Activated naive CD4-positive, alpha-beta T cell treated with anti-CD3 and anti-CD28 coated beads for 36 hours (primary cell): ENCODE data around the gene C2CD3. TPM values are rescaled to one million over a fixed set of nuclear protein-coding genes. Genes with fewer than 3 reads are reported as not detected.
A peak's percentile ranks its signal among the peaks of the same experiment; 100 is the strongest.

Experiments used
- CTCF ChIA-PET: fragments of 350-600 bp; sonication (Branson Sonifier 250); formaldehyde crosslinking; loops from one replicate; lab custom pipeline; 2021; ENCODE audit warnings: antibody characterized with exemption; lab: Charles Lee
- DNase-seq: peaks from one replicate; pipeline ENCODE4 v3.0.0-alpha.2; 2020
- H3K27ac Mint-ChIP-seq: one replicate; pipeline ENCODE4 v1.8.0; 2021; ENCODE audit warnings: mild to moderate bottlenecking, mixed read lengths
- H3K27me3 Mint-ChIP-seq: one replicate; pipeline ENCODE4 v1.8.0; 2021; ENCODE audit warnings: low read depth, mixed read lengths
- H3K36me3 Mint-ChIP-seq: one replicate; pipeline ENCODE4 v1.8.0; 2021; ENCODE audit warnings: low read depth, mixed read lengths
- H3K4me1 Mint-ChIP-seq: one replicate; pipeline ENCODE4 v1.8.0; 2021; ENCODE audit warnings: low read depth, mixed read lengths
- H3K4me3 Mint-ChIP-seq: one replicate; pipeline ENCODE4 v1.8.0; 2021; ENCODE audit warnings: mild to moderate bottlenecking, moderate library complexity, mixed read lengths
- H3K9me3 Mint-ChIP-seq: one replicate; pipeline ENCODE4 v1.8.0; 2021; ENCODE audit warnings: mixed read lengths
- intact Hi-C: fragments of 100-400 bp; cut with micrococcal nuclease; formaldehyde crosslinking; loops from one replicate; pipeline ENCODE4 v1.15.1; 2023
- total RNA-seq, 2 experiments: library from RNA; stranded (reverse); gene quantifications; one replicate each; pipeline ENCODE4 v1.2.3, GENCODE V29; 2021

Gene C2CD3
- total RNA-seq, 2 experiments from 2014 or later: 21.3 to 23.1 TPM

DNA sequence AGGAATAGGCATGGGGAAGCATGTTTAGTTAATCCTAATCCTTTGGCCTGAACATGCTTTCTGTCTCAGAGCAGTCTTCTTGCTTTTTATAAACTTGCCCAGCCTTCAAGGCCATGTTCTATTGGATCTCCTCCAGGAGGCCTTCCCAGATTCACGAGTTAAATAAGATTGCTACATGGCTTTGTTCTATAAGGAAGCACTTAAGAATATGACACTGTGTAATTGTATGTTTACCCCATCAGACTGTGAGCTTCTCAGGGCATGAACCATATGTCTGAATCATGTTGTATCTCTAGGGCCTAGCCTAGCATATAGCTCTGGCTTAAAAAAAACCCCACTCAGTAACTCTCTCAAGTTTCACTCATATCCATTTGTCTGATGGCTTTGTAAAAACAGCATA is 135.5 kb downstream of the C2CD3 start:
- Mint-ChIP-seq H3K27ac (no peak overlapping the region), H3K36me3 (peaks cover 16% of the 10 kb centered on the region), H3K4me1 (peaks cover 13% of the 10 kb centered on the region), H3K9me3 (no peaks in the 10 kb centered on the region), H3K4me3 (no peak overlapping the region), H3K27me3 (no peaks in the 10 kb centered on the region)
- intact Hi-C loops: no loop called here
- no peak for DNase-seq
- CTCF ChIA-PET: interaction anchor here (0.7 to 1.1 kb wide), 2 partner anchors 71 to 240 kb away, joined by 3 read pairs; no protein-coding TSS in a partner anchor

DNA sequence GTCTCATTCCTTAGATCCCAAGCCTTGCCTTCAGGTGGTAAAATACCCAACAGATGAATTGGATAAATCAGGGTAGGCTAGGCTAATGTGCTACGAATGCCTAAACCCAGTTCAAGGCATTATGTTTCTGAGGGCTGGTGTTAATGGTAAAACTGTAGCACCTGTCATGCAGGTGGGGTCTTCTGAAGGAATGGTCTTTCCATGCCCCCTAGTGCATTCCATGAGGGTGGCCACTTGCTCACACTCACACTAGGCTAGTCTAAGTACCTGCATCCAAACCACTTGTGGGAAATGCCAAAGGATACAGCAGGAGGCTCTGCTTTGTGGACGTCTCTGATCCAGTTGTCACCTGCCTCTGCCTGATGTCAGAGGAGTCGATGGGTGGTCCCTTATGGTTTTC is 137.8 kb downstream of the C2CD3 start:
- H3K36me3 Mint-ChIP-seq: peaks cover 14% of the 10 kb centered on the region
- intact Hi-C loops: loop anchor here (1.0 kb wide), 1 partner anchor 69 kb away; no protein-coding TSS in a partner anchor
- CTCF ChIA-PET: interaction anchor here (0.7 to 1.5 kb wide), 2 partner anchors 14 to 69 kb away, joined by 3 read pairs; no protein-coding TSS in a partner anchor

DNA sequence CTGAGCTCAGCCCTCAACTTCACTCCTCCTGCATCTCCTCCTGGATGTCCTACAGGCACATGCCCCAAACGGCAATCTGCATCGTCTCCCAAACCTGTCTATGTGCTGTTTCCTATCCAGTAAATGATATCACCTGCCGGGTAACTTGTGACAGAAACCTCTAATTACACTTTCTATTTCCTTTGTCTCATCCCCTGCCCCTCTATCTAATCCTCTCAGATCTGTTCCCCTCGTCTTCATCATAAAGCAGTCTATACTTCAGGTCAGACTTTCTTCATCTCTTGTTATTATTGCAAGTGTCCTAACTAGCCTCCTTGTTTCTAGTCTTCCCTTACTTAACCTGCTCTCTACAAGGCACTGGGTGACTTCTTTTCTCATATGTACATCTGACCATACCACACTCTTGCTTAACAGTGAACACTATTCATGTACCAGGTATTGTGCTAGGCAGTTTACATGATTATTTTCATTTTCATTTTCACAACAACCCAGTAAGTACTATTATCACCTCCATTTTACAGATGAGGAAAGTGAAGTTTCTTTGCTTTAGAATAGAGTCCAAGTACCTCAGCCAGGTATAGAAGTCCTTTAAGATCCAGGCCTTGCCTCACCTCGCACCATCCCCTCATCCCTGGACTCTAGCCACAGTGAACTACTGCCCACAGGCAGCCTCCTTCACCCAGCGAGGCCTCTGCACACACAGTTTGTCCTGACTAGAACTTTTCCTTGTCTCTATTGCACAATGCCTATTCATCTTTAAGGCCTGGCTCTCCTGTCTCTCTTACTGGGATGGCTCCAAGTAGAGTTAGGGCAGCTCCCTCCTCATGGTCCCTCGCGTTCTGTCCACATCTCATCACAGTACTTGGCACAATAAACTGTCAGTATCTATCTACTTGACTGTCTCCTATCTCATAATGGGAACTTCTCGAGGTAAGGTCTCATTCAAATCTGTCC is 139.8 kb downstream of the C2CD3 start:
- Mint-ChIP-seq H3K9me3 (no peaks in the 10 kb centered on the region), H3K4me1 (peaks cover 21% of the 10 kb centered on the region), H3K27ac (peak overlapping the region; percentile 28), H3K36me3 (peaks cover 15% of the 10 kb centered on the region), H3K27me3 (no peaks in the 10 kb centered on the region), H3K4me3 (peak overlapping the region; percentile 1)
- no peak for DNase-seq
- CTCF ChIA-PET: interaction anchor here (0.7 to 1.5 kb wide), 3 partner anchors 12 to 67 kb away, joined by 3 to 4 read pairs (median 3); no protein-coding TSS in a partner anchor
- intact Hi-C loops: no loop called here

More for the DNA sequence above, 137.8 kb downstream of the C2CD3 start:
- Mint-ChIP-seq H3K27me3 (no peaks in the 10 kb centered on the region), H3K4me3 (no peak overlapping the region), H3K9me3 (no peaks in the 10 kb centered on the region), H3K4me1 (peaks cover 14% of the 10 kb centered on the region), H3K27ac (no peak overlapping the region)
- DNase-seq: no peak

DNA sequence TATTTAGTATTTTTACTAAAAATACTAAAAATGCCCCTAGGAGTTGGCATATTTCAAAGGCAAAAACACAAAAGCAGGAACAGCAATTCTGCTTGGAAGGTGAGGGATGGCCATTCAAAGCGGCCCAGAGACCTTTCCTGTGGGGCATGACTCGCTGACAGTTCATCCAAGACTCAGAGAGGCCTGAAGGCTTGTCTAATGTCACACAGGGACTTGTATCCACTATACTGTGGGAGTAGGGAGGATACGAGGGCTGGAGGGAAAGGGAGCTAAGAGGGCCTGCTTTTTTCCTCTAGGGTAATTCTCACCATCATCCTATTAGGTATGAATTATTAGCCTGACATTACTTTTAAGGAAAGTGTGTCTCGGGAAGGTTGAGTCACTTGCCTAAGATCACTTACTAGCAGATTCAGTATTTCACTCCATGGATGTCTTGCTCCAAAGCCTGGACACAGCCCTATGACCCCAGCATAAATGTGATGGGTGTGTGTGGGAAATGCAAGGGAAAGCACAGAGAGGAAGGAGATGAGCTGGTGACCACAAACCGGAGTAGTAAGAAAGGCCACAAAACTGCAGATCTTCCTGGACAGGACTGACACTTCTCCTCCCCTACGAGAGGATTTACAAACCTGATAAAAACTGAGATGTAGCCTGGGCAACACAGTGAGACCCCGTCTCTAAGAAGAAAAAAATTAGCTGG is 145.2 kb downstream of the C2CD3 start:
- Mint-ChIP-seq H3K4me1 (peaks cover 19% of the 10 kb centered on the region), H3K9me3 (no peaks in the 10 kb centered on the region), H3K27ac (no peak overlapping the region), H3K27me3 (no peaks in the 10 kb centered on the region), H3K36me3 (peaks cover 13% of the 10 kb centered on the region), H3K4me3 (no peak overlapping the region)
- CTCF ChIA-PET: no interaction called here
- no peak for DNase-seq
- intact Hi-C loops: no loop called here

DNA sequence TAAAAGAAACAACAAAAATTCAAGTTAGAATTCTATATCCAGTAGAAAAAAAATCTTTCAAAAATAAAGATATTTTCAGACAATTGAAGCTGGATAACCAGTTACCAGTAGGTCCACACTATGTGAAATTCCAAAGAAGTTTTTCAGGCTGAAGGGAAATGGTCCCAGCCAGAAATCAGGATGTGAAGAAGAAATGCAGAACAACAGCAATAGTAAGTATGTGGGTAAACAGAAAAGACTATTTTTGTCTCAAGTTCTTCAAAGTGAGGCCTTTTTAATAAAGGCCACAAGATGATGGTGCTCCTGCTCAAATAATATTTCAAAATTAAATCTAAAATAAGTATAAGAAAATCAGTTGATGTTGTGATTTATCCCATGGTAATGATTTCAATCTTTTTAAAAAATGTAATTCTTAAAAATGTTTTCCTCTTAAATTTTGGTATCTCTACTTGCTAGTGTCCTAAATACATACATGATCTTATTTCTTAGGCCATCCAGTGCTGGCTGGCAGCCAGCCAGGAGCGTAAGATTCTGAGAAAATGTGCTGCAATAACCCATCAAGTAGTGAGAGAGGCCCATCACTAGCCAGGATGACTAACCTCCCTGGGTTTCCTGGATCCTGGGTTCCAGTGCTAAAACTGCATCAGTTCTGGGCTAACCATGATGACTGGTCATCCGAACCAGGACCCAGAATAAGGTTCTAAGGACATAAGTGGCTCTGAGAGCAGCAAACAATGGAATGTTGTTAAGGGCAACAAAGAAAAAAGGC is 146.4 kb downstream of the C2CD3 start:
- H3K4me3 Mint-ChIP-seq: no peak overlapping the region
- H3K27me3 Mint-ChIP-seq: no peaks in the 10 kb centered on the region
- CTCF ChIA-PET: no interaction called here
- peak; percentile 39 for DNase-seq
- H3K36me3 Mint-ChIP-seq: peaks cover 11% of the 10 kb centered on the region
- intact Hi-C loops: no loop called here
- no peak overlapping the region for H3K27ac Mint-ChIP-seq
- H3K9me3 Mint-ChIP-seq: no peaks in the 10 kb centered on the region
- peaks cover 15% of the 10 kb centered on the region for H3K4me1 Mint-ChIP-seq

DNA sequence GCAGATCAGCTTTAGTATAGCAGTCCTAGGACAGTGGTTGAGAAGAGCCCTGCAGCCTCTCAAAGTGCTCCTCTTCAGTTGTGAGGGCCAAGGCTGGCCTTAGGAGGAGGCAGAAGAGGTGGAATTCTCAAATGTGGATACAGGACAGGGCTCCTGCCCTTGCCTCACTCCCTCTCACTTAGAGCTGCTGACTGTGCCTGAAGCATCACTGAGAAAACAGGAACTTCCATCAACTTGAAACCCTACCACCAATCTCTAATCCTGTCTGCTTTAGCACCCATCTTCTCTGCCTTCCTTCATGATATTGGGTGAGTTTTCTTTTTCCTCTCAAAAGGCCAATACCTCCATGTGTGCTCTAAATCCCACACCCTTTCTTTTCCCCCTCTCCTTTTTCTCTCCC is 147.5 kb downstream of the C2CD3 start:
- CTCF ChIA-PET: no interaction called here
- H3K9me3 Mint-ChIP-seq: no peaks in the 10 kb centered on the region
- peaks cover 8% of the 10 kb centered on the region for H3K36me3 Mint-ChIP-seq
- no peak overlapping the region for H3K27ac Mint-ChIP-seq
- no peak for DNase-seq
- intact Hi-C loops: no loop called here
- H3K4me1 Mint-ChIP-seq: peaks cover 19% of the 10 kb centered on the region
- H3K4me3 Mint-ChIP-seq: no peak overlapping the region
- no peaks in the 10 kb centered on the region for H3K27me3 Mint-ChIP-seq

DNA sequence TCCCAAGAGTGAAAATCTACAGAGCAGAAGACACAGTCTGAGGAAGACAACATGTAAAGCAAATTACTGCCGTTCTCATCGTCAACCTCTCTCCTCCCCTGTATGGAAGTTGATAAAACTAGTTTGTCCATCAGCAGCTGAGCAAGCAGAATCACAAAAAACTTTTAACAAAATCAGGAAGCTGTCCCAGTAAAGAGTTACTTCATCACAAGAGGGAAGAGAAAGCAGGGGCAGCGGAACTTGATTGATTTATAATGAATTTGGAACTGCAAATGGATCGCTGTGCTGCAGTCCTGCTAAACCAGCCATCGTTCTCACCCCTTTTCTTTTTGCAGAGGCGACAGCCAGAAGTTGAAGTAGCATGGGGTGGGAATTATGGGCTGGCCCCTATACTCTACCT is 148.3 kb downstream of the C2CD3 start:
- intact Hi-C loops: no loop called here
- Mint-ChIP-seq H3K36me3 (peaks cover 12% of the 10 kb centered on the region), H3K4me3 (no peak overlapping the region), H3K27me3 (no peaks in the 10 kb centered on the region), H3K27ac (no peak overlapping the region), H3K4me1 (peaks cover 19% of the 10 kb centered on the region), H3K9me3 (no peaks in the 10 kb centered on the region)
- CTCF ChIA-PET: no interaction called here
- DNase-seq: no peak

DNA sequence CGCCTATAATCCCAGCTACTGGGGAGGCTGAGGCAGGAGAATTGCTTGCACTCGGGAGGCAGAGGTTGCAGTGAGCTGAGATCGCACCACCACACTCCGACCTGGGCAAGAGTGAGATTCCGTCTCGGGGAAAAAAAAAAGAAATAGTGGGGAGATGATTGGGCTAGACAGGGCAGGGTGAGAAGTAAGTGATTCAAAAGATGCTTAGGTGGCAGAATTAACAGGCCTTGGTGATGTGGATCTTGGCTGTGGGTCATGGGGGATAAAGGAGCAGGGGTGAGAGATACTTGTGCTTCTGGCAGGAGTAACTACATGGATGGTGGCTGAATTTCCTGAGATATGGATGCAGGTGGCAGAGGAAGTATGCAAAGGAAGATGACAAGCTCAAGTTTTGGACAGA is 148.8 kb downstream of the C2CD3 start:
- Mint-ChIP-seq H3K27me3 (no peaks in the 10 kb centered on the region), H3K4me1 (peaks cover 19% of the 10 kb centered on the region), H3K4me3 (no peak overlapping the region), H3K36me3 (peaks cover 17% of the 10 kb centered on the region), H3K9me3 (no peaks in the 10 kb centered on the region), H3K27ac (no peak overlapping the region)
- CTCF ChIA-PET: no interaction called here
- intact Hi-C loops: no loop called here
- DNase-seq: no peak

DNA sequence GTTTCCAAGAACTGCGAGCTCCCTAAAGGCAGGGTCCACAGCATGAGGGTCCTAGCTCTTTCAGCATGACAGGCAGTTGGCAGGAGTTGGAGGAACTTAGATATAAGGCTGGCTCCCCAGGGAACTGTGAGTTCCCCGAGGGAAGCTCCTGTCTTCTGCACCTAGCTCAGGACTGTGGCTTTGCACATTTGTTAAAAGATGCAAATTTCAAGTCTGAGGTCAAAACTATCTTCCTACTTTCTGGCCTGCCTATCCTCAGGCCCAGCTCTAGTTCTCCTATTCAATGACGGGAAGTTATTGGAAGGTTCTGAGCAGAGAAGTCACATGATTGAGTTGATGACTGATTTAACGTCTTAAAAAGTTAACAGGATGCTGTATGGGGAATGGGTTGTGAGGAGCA is 150.3 kb downstream of the C2CD3 start:
- CTCF ChIA-PET: interaction anchor here (0.7 to 1.2 kb wide), 2 partner anchors 10 to 56 kb away, joined by 3 to 5 read pairs; no protein-coding TSS in a partner anchor
- H3K36me3 Mint-ChIP-seq: peaks cover 10% of the 10 kb centered on the region
- no peak overlapping the region for H3K4me3 Mint-ChIP-seq
- DNase-seq: no peak
- H3K4me1 Mint-ChIP-seq: peaks cover 17% of the 10 kb centered on the region
- intact Hi-C loops: no loop called here
- no peak overlapping the region for H3K27ac Mint-ChIP-seq
- no peaks in the 10 kb centered on the region for H3K9me3 Mint-ChIP-seq
- no peaks in the 10 kb centered on the region for H3K27me3 Mint-ChIP-seq

DNA sequence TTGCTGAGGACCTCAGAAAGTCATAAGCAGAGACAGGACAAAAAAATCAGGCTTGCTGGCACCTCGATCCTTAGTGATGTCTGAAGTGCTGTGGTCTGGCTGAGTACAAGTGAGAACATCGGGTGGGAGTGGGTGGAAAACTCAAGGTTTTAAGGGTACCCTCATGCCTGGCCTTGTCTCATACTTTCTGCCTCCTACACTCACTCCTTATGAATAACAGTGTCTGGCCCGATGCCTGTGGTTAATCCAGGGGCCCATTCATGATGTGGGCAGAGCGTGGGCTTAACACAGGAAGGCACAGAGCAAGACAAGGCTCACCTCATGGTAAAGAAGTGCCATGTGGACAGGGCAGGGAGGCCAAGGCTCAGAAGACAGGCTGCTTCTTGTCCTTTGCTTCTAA is 150.9 kb downstream of the C2CD3 start:
- intact Hi-C loops: loop anchor here (1.0 kb wide), 1 partner anchor 9 kb away; no protein-coding TSS in a partner anchor
- DNase-seq: peak; percentile 56
- Mint-ChIP-seq H3K27me3 (no peaks in the 10 kb centered on the region), H3K27ac (no peak overlapping the region), H3K36me3 (peaks cover 10% of the 10 kb centered on the region), H3K9me3 (no peaks in the 10 kb centered on the region), H3K4me3 (no peak overlapping the region), H3K4me1 (peaks cover 21% of the 10 kb centered on the region)
- CTCF ChIA-PET: interaction anchor here (1.2 to 1.6 kb wide), 3 partner anchors 9 to 55 kb away, joined by 4 to 7 read pairs (median 5); no protein-coding TSS in a partner anchor

DNA sequence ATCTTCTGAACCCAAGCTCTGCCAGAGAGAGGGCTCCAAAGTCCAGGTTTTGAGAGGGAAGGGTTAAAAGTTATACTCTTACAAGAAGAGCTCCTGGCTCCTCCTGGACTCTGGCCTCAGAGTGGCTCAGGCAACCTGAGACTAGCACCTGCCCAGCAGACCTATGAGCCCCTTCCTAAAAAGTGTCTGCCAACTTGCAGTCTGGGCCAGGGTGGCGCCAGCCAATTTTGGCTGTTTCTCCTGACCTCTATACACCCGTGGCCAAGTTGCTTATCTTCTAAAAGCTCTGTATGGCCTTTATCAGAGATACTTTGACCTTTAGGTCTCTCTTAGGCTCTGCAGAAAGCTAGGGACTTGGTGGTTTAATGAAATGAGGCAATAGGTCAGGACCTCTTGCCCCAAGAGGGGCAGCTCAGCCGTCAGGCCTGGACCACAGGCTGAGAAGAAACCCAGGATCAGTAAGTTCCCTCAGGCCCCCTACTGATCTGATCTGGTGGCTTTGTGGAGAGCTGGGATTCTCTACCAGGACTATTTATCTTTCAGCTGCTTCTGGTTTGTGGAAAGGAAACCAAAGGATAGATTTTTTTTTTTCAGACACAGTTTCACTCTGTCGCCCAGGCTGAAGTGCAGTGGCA is 151.6 kb downstream of the C2CD3 start:
- intact Hi-C loops: loop anchor here (1.0 kb wide), 1 partner anchor 8 kb away; no protein-coding TSS in a partner anchor
- Mint-ChIP-seq H3K4me1 (peaks cover 25% of the 10 kb centered on the region), H3K36me3 (peaks cover 10% of the 10 kb centered on the region), H3K27me3 (no peaks in the 10 kb centered on the region), H3K4me3 (no peak overlapping the region), H3K9me3 (no peaks in the 10 kb centered on the region), H3K27ac (no peak overlapping the region)
- CTCF ChIA-PET: interaction anchor here (0.7 to 1.6 kb wide), 4 partner anchors 9 to 20 kb away, joined by 3 to 7 read pairs (median 4); no protein-coding TSS in a partner anchor
- DNase-seq: no peak
